Jurkat, Clone E6-1 (cell line): Measurements from ENCODE around the gene TTLL6.
"Not testable (repeated sequence)": the region's sequence is repeated elsewhere in the genome, so short reads cannot be mapped to it uniquely, and the experiment has no call there.

Experiments
- DNase-seq: peaks from one replicate; pipeline ENCODE4 v3.0.0-alpha.2; 2011; ENCODE audit warnings: low read depth, low spot score
- H3K4me3 ChIP-seq: 2 replicates; pipeline ENCODE4 v1.5.1; 2011; ENCODE audit warnings: mild to moderate bottlenecking, low read length, control low read depth, moderate library complexity

The TTLL6 gene

DNA sequence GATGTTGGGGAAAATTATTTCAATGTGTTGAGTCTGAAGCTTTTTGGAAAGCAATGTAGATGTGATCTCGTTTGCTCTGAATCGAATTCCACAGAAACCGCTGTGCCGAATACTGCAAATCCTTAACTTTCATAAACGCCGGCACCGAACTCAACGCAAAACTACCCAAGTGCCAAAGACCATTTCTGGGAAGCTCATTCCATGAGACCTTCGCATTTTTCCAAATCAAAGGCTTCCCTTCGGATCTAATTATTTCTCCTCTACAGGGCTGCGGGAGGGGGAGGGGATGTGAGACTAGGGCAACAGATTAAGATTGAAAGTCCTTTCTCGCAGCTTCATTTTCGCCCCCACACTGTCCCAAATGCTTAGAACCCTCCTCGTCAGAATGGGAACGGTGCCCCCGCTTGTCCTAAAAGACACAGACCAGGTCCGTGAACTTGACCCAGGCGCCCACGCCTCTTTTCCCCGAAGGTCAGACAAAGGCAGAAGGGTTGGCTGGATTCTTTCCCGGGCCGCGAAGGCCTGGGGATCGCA is 98.7 kb downstream of the TTLL6 start:
- no peak for DNase-seq
- H3K4me3 ChIP-seq: no peak overlapping the region

DNA sequence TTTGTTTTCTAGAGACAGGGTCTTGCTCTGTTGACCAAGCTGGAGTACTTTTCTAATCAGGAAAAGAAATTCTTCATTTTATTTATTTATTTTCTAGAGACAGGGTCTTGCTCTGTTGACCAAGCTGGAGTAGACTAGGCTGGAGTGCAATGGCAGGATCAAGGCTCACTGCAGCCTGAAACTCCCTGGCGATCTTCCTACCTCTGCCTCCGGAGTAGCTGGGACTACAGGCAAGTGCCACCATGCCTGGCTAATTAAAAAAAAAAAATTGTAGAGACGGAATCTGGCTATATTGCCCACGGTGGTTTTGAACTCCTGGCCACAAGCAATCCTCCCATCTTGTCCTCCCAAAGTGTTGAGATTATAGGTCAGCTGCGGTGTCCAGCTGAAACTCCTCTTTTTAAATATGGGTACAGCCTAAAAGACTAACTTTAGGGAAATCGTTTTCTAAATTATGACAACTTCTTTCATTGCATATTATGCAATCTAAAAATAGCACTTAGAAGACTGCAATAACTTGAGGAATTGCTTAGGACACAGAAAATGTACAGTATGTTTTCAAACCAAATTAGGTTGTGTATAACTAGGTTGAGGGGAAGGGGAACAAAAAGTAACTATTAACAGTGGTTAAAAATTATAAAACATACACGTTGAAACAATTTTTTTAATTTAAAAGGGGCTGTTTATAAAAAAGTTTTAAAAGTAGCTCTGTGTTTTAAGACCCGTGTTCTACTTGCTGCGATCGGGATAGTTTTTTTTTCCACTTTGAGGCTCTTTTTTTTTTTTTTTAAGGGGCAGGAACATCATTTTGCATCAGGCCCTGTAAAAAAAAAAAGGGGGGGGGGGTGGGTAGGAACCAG is 99.4 kb downstream of the TTLL6 start:
- no peak overlapping the region for H3K4me3 ChIP-seq
- no peak for DNase-seq

DNA sequence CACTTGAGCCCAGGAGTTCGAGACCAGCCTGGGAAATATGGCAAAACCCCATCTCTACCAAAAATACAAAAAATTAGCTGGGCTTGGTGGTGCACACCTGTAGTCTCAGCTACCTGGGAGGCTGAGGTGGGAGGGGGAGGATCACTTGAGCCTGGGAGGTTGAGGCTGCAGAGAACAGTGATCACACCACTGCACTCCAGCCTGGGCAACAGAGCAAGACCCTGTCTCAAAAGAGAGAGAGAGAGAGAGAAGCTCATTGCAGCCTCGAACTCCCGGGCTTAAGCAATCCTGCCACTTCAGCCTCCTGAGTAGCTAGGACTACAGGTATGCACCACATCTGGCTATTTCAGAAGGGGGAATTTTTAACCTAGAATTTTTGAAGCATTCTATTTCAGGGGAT is 100.5 kb downstream of the TTLL6 start:
- DNase-seq, H3K4me3 ChIP-seq: not testable (repeated sequence)

DNA sequence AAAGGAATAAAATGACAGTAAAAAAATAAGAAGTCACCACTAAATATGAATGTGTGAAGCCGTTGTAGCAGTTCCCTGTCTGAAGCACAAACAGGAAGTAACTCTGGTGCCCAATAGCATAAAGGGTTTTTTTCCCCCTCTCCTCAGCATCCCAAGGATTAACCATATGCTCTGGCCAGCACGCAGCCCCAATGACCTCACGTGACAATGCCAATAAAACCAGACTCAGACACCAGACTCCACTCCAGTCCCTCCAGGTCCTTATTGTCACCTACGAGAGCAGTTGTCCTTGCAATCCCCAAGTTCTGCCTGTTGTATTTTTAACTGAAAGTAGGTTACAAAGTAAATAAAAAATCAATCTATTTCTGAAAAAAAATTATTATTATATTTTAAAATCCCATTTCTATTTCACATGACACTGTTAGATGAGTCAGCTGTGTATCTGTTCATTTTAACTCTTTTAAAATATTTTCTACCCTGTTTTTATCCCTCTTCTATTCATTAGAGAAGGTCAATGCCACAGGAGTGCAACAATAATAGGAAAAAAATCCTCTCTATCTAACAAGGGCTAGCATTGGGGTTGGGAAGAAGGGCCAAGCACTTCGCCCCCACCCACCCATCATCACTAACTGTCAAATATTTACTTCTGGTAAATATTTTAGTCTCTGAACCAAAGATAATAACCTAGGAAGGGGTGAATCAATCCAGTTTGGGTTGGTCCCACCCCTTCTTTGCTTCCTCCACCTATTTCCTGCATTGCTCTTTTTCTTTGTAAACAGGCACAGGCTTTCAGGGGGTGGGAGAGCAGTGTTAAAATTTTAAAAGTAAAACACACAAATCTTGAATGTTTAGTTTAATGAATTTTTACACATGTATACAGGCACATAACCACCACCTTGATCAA is 101.3 kb downstream of the TTLL6 start:
- H3K4me3 ChIP-seq: no peak overlapping the region
- no peak for DNase-seq
